ENCODE measurements around the gene MDN1. TPM values are rescaled to one million over a fixed set of nuclear protein-coding genes. Genes with fewer than 3 reads are reported as not detected.

MDN1 gene
- total RNA-seq, 1 experiment from 2014 or later: 117 TPM

GRCh38 chr6:89834884-89835792, 15.5 kb upstream of the MDN1 start:
- H3K4ac ChIP-seq (ENCODE audit: low read depth, low read length): no peak overlapping the region
- H3K4me2 ChIP-seq (ENCODE audit: insufficient read depth, insufficient read length, low read length): no peak overlapping the region
- H4K91ac ChIP-seq (ENCODE audit: insufficient read length, low read depth, low read length): no peak overlapping the region
- peaks cover 4% of the 10 kb centered on the region for H3K23me2 ChIP-seq (ENCODE audit: insufficient read length, low read depth, low read length, poor library complexity, severe bottlenecking)
- H3K9ac ChIP-seq (ENCODE audit: extremely low read depth, insufficient read length, low read length): no peak overlapping the region
- H3K4me3 Mint-ChIP-seq: no peak overlapping the region; a peak in 1 of 5 replicates
- no peak overlapping the region for H4K8ac ChIP-seq (replicated peaks; ENCODE audit: insufficient read length, low read depth, low read length)
- no peak overlapping the region for H3K14ac ChIP-seq (ENCODE audit: insufficient read depth, low read length)
- H2AK5ac ChIP-seq (ENCODE audit: insufficient read length, low read length): no peak overlapping the region
- no peak overlapping the region for H3K27ac ChIP-seq (ENCODE audit: insufficient read length, low read depth, low read length)
- H3K4me1 ChIP-seq (ENCODE audit: insufficient read depth, low read length): no peaks in the 10 kb centered on the region
- H3K18ac ChIP-seq (ENCODE audit: insufficient read length, low read depth, low read length): no peak overlapping the region
- peaks cover 4% of the 10 kb centered on the region for H3K79me1 ChIP-seq (ENCODE audit: insufficient read depth, low read depth, low read length, poor library complexity, severe bottlenecking)
- peaks cover 10% of the 10 kb centered on the region; the same call in 1 of the 2 replicates for H3K79me2 ChIP-seq (ENCODE audit: insufficient read depth, low read length)
- H2BK20ac ChIP-seq (ENCODE audit: low read depth, low read length, poor library complexity, severe bottlenecking): no peak overlapping the region
- no peak overlapping the region for H3T11ph ChIP-seq (ENCODE audit: low read length)
- no peaks in the 10 kb centered on the region for H3K9me3 ChIP-seq (ENCODE audit: control insufficient read depth, low read depth, low read length)
- TF ChIP-seq, protein P1, sequence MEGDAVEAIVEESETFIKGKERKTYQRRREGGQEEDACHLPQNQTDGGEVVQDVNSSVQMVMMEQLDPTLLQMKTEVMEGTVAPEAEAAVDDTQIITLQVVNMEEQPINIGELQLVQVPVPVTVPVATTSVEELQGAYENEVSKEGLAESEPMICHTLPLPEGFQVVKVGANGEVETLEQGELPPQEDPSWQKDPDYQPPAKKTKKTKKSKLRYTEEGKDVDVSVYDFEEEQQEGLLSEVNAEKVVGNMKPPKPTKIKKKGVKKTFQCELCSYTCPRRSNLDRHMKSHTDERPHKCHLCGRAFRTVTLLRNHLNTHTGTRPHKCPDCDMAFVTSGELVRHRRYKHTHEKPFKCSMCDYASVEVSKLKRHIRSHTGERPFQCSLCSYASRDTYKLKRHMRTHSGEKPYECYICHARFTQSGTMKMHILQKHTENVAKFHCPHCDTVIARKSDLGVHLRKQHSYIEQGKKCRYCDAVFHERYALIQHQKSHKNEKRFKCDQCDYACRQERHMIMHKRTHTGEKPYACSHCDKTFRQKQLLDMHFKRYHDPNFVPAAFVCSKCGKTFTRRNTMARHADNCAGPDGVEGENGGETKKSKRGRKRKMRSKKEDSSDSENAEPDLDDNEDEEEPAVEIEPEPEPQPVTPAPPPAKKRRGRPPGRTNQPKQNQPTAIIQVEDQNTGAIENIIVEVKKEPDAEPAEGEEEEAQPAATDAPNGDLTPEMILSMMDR (conservative IDR thresholded peaks at IDR 0.05): no peak
- H4K5ac ChIP-seq (ENCODE audit: insufficient read length, low read depth, low read length): no peak overlapping the region
- no peaks in the 10 kb centered on the region for H3K27me3 Mint-ChIP-seq (ENCODE audit: low read depth)
- no peak overlapping the region for H2BK120ac ChIP-seq (ENCODE audit: low read depth, low read length, poor library complexity, severe bottlenecking)
- DNase-seq: no peak
- H3K56ac ChIP-seq (ENCODE audit: insufficient read length, low read depth, low read length): no peak overlapping the region
- H2BK12ac ChIP-seq (ENCODE audit: insufficient read length, low read depth, low read length): no peak overlapping the region
- no peaks in the 10 kb centered on the region for H3K27me3 ChIP-seq (ENCODE audit: insufficient read depth, low read length)
- no peak overlapping the region for H2BK5ac ChIP-seq (ENCODE audit: insufficient read length, low read length)
- WGBS (ENCODE audit: extremely low coverage, insufficient read length, low lambda C conversion rate): no CpG with 5 or more reads among the region's 12 CpGs
- no peak overlapping the region for H2AFZ ChIP-seq (ENCODE audit: low read length)
- H4K20me1 ChIP-seq (ENCODE audit: control insufficient read depth, insufficient read depth, insufficient read length): no peaks in the 10 kb centered on the region
- H3K23ac ChIP-seq (ENCODE audit: insufficient read length, low read depth, low read length): no peak overlapping the region
- H3K4me1 Mint-ChIP-seq: peaks cover 13 to 16% of the 10 kb centered on the region in 2 experiments; a peak in 3 of 4 replicates
- H2BK15ac ChIP-seq (ENCODE audit: low read depth, low read length): no peak overlapping the region
- H3K27ac Mint-ChIP-seq: peak overlapping the region in 2 of 3 experiments; percentile 31 to 56; a peak in 3 of 7 replicates
- no peaks in the 10 kb centered on the region for H3K9me3 Mint-ChIP-seq
- H3K36me3 Mint-ChIP-seq (ENCODE audit: insufficient read depth in 1 of 3, low read depth in 3 of 3): peaks cover 47 to 71% (median 71%) of the 10 kb centered on the region in 3 experiments
